GF-D8 (cell line): ENCODE results near the gene ABAT.
"Not testable (repeated sequence)": the region's sequence is repeated elsewhere in the genome, so short reads cannot be mapped to it uniquely, and the experiment has no call there.

Source experiments
- DNase-seq: peaks from one replicate; lab custom pipeline; 2025; lab: John Stamatoyannopoulos, UW

Gene ABAT

GRCh38 chr16:8785408-8785807 lies 111.0 kb downstream of the ABAT start:
- DNase-seq = no peak

GRCh38 chr16:8786316-8786715 lies 111.9 kb downstream of the ABAT start:
- DNase-seq = not testable (repeated sequence)

GRCh38 chr16:8788578-8789172 lies 114.3 kb downstream of the ABAT start:
- no peak for DNase-seq

GRCh38 chr16:8795091-8795490 lies 120.7 kb downstream of the ABAT start:
- no peak for DNase-seq

- DNase-seq = no peak
Observed at GRCh38 chr16:8795818-8796217, 121.4 kb downstream of the ABAT start.

GRCh38 chr16:8796469-8797363 lies 122.3 kb downstream of the ABAT start:
- DNase-seq = no peak

GRCh38 chr16:8797364-8798173 lies 123.2 kb downstream of the ABAT start, which contains the start of the genes PMM2 and TMEM186:
Gene PMM2 (plus strand): TSS chr16:8797839. CDS start chr16:8797883, 44 bp downstream.
Gene TMEM186 (minus strand): TSS chr16:8797639. CDS start chr16:8797614, 25 bp downstream.
- peak; percentile 90 for DNase-seq

GRCh38 chr16:8798174-8798527 lies 123.7 kb downstream of the ABAT start:
- DNase-seq = no peak

- DNase-seq = no peak
Observed at GRCh38 chr16:8798535-8799157, 124.2 kb downstream of the ABAT start.

GRCh38 chr16:8801701-8802100 lies 127.3 kb downstream of the ABAT start:
- no peak for DNase-seq

GRCh38 chr16:8803733-8804132 lies 129.3 kb downstream of the ABAT start:
- DNase-seq = not testable (repeated sequence)

GRCh38 chr16:8804313-8804712 lies 129.9 kb downstream of the ABAT start:
- DNase-seq = no peak

GRCh38 chr16:8806272-8806983 lies 132.0 kb downstream of the ABAT start:
- no peak for DNase-seq

- no peak for DNase-seq
Observed at GRCh38 chr16:8807189-8807588, 132.8 kb downstream of the ABAT start.

- no peak for DNase-seq
Observed at GRCh38 chr16:8808009-8808408, 133.6 kb downstream of the ABAT start.

- DNase-seq = no peak
Observed at GRCh38 chr16:8808613-8809353, 134.4 kb downstream of the ABAT start.

GRCh38 chr16:8812162-8812843 lies 137.9 kb downstream of the ABAT start:
- DNase-seq = no peak

GRCh38 chr16:8814095-8814806 lies 139.8 kb downstream of the ABAT start:
- DNase-seq = no peak

GRCh38 chr16:8816967-8817655 lies 142.7 kb downstream of the ABAT start:
- DNase-seq = no peak
